ENCODE measurements around the gene ENTHD1.

- TF ChIP-seq POLR2A (IDR thresholded peaks at IDR 0.05) (no peak), CTCF (IDR thresholded peaks at IDR 0.05) (no peak), POLR2AphosphoS5 (IDR thresholded peaks at IDR 0.05) (no peak), EP300 (IDR thresholded peaks at IDR 0.05) (no peak)
Observed at GRCh38 chr22:39777716-39778454, 115.7 kb downstream of the ENTHD1 start.

All from suprapubic skin (tissue), 4 donors.